GM19455 (cell line): Measurements from ENCODE around the gene TLR1.
A peak's percentile ranks its signal among the peaks of the same experiment; 100 is the strongest.

Experiments used
- ATAC-seq: cut with Tn5 transposase; IDR thresholded peaks from one replicate; pipeline ENCODE4 v1.9.1; 2021; ENCODE audit not compliant: unreplicated experiment

The TLR1 gene, protein sequence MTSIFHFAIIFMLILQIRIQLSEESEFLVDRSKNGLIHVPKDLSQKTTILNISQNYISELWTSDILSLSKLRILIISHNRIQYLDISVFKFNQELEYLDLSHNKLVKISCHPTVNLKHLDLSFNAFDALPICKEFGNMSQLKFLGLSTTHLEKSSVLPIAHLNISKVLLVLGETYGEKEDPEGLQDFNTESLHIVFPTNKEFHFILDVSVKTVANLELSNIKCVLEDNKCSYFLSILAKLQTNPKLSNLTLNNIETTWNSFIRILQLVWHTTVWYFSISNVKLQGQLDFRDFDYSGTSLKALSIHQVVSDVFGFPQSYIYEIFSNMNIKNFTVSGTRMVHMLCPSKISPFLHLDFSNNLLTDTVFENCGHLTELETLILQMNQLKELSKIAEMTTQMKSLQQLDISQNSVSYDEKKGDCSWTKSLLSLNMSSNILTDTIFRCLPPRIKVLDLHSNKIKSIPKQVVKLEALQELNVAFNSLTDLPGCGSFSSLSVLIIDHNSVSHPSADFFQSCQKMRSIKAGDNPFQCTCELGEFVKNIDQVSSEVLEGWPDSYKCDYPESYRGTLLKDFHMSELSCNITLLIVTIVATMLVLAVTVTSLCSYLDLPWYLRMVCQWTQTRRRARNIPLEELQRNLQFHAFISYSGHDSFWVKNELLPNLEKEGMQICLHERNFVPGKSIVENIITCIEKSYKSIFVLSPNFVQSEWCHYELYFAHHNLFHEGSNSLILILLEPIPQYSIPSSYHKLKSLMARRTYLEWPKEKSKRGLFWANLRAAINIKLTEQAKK

DNA sequence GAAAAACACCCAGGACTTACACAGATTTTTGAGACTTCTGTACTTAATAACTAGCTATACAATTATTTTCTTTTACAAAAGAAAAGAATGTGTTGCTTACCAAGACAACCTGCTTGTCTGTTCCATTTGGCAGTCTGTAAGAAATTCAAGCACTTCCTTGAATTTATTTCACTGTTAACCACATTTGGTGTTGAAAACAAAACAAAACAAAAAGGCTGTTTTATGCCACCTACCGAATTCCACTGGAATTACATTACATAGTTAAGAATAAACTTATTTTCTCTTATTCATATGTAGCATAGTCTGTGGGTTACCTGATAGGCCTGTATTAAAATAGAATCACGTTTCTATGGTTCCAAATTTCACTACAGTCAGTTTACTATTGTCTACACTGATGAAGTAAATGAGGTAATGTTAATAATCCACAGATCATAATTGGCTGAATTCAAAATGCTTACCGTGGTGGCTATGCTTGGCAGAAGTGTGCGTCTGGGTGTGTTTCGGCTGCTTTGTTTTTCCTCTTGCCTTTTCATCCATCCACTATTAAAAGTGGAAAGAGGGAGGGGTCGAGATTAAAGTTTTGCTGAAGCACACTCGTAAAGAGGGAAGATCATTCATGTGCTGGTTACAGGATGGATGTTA lies at the start of gene TLR1:
TSS of gene TLR1 (minus strand) at position 138 of the 642 bp plus-strand sequence. CDS start 5,960 bp downstream, outside the sequence.
- ATAC-seq = peak; percentile 27

DNA sequence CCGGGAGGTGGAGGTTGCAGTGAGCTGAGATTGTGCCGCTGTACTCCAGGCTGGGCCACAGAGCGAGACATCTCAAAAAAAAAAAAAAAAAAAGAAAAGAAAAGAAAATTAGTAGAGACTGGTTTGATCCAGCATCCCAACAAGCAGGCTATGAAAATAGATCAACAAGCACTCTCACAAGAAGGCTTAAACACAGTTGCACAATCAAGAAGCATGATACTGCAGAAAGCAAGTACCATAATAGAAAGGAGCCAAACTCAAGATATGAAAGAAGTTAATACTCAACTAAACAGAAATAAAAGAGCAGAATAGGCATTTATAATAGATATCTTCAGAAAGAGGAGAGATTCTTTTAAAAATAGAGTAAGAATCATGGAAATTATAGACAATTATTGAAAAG lies 41.4 kb upstream of the TLR1 start:
- no peak for ATAC-seq

DNA sequence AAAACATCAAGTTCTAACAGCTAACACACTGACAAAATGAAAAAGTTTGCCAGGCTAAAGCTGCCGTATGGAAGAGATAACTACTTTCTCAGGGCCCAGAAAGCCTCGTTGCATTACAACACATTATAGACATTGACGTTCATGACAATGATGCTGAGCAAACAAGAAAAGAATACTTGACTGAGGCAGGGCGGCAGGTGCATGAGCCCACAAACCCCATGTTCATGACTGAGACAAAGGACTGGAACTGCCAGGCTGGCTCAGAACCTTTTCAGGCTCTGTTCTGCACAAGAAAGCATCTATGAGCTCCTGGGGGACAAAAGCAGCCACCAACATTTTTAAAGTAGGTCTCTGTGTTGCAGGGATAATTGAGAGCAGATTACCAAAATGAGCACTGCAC lies 38.4 kb upstream of the TLR1 start:
- ATAC-seq = no peak

DNA sequence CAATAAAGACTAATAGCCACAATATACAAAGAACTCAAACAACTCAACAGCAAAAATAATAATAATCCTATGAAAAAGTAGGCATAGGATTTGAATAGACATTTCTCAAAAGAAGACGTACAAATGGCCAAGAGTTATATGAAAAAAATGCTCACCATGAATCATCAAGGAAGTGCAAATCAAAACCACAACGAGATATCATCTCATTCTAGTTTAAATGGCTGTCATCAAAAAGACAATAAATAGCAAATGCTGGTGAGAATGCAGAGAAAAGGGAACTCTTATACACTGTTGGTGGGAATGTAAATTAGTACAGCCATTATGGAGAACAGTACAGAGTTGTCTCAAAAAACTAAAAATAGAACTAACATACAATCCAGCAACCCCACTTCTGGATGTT lies 33.3 kb upstream of the TLR1 start:
- no peak for ATAC-seq

DNA sequence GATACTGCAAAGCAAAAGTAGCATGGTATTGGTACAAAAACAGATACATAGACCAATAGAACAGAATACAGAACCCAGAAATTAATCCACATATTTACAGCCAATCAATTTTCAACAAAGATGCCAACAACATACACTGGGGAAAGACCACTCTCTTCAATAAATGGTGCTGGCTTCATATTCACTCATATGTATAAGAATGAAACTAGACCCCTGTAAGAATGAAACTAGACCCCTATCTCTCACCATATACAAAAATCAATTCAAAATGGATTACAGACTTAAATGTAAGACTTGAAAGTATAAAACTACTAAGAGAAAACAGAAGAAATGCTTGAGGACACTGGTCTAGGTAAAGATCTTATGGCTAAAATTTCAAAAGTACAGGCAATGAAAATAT lies 32.7 kb upstream of the TLR1 start:
- ATAC-seq = no peak

DNA sequence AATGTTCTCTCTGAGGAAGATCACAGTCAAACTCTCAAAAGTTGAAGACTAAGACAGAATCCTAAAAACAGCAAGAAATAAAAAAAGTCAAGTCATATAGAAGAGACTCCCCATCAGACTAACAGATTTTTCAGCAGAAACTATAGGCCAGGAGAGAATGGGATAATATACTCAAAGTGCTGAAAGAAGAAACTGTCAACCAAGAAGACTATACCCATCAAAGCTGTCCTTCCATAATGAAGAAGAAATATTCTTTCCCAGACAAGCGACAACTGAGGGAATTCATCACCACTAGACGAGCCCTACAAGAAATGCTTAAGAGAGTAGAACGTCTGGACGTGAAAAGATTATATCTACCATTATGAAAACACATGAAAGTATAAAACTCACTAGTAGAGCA lies 30.0 kb upstream of the TLR1 start:
- no peak for ATAC-seq

DNA sequence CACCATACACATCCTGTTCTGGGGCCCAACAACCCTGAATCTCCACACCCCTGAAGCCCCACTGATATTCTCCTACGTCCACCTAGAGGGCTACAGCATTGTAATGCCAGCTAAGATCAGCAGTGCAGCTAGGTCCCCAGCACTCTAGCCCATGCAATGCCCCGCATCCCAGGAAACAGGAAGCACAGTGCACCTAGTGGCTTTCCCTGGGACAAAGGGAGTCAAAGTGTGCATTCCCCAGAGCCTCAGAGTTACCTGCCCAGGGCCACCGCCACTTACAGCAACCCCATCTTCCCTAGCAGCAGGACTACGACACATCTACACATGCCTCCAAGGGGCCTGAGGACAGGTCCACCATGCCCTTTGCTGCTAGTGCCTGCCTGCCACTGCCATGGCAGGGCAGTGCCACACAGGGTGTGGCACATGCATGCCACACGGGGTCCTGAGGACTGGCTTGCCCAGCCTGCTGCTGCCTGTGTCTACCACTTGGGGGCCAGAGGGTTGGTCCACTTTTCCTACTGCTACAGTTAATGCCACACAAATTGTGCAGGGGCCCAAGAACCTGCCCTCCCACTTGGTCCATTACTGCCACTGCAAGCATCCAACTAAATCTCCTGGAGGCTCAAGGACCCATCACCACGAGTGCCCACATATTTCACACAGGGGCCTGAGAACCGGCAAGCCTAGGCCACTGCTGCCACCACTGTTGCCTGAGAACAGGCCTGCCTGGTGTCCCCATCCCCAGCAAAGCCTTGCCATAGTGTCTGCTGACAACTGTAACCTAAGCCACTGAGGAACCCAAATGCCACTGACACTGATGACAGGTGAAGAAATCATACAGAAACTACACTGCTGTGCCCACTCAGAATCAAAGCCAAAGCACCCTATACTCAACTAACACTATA lies 28.3 kb upstream of the TLR1 start:
- no peak for ATAC-seq

DNA sequence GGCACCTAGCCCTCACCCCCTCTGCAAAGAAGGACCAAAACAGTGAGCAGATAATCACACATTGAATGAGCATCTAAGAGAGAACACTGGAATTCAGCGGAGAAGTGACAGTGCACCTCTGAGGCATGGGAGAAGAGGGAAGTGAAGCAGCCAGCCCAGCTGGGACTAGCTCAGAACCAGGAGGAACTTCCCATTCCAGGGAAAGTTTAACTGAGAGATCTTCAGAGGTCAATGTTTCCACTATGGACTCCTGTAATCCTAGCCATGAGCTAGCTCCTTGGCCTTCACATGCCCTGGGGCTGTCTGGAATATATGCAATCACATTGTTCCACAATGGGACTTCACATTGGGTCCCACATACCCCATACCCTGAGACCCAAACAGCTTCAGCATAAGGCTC lies 27.6 kb upstream of the TLR1 start:
- ATAC-seq = no peak

DNA sequence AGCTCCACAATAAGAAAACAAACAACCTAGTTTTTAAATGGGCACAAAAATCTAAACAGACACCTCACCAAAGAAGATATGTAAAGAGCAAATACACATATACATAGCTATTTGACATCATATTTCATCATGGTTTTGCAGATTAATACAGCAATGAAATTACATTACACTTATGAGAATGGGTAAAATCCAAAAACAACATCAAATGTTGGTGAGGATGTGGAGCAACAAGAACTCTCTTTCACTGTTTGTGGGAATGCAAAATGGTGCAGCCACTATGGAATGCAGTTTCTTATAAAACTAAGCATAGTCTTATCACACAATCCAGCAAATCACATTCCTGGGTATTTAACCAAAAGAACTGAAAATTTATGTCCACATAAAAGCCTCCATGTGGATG lies 27.1 kb upstream of the TLR1 start:
- ATAC-seq = no peak

DNA sequence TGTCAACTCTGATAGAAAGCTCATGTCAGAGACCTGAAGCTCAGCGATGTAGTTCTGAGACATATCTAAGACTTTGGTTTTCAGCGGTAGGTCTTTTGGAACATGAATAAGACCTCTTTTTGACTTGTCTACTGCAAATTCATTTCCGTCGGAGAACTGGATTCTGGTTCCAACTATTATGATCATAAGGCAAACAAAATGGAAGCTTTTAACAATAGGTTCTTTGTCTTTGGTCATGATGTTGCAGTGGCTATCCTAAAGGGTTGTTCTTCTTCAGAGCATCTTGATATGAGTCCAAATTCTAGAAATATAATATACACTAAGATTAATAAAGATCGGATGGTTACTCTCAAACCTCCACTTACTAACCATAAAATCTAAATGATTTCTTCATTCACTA lies 24.6 kb upstream of the TLR1 start:
- ATAC-seq = no peak

DNA sequence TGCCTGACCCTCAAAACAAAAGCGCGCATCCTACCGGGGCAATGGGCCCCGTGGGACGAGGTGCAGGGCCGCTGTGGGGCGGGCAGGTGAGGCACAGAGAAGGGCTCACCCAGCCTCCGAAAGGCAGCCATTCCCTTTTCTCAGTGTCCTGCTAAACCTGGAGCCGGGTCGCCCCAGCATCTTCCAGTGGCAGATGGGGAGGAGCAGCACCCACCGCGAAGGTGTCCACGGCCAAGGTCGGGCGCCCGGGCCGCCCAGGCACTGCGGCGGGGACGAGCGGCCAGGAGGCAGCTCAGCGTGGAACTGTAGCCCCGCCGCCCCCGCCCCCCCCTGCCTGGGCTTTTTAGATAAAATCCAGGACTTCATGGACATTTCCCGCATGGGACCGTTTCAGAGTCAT lies 19.2 kb upstream of the TLR1 start:
- ATAC-seq = no peak

DNA sequence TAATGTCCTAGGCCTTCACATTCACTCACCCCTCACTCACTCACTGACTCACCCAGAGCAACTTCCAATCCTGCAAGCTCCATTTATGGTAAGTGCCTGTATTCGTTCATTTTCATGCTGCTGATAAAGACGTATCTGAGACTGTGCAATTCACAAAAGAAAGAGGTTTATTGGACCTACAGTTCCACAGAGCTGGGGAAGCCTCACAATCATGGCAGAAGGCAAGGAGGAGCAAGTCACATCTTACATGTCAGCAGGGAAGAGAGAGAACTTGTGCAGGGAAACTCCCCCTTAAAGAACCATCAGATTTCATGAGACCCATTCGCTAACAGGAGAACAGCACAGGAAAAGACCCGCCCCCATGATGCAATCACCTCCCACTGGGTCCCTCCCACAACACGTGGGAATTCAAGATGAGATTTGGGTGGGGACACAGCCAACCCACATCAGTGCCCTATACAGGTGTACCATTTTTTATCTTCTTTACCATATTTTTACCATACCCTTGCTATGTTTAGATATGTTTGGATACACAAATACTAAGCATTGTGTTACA lies 18.2 kb upstream of the TLR1 start:
- ATAC-seq = no peak

DNA sequence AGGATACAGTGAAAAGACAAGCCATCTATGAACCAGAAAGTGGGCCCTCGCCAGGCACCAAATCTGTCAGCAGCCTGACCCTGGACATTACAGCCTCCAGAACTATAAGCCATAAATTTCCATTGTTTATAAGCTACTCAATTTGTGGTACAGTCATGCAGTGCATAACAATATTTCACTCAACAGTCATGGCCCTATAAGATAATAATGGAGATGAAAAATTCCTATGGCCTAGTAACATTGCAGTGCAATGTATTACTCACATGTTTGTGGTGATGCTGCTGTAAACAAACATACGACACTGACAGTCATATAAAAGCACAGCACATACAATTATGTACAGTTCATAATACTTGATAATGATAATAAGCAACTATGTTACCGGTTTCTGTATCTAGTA lies 17.1 kb upstream of the TLR1 start:
- no peak for ATAC-seq

DNA sequence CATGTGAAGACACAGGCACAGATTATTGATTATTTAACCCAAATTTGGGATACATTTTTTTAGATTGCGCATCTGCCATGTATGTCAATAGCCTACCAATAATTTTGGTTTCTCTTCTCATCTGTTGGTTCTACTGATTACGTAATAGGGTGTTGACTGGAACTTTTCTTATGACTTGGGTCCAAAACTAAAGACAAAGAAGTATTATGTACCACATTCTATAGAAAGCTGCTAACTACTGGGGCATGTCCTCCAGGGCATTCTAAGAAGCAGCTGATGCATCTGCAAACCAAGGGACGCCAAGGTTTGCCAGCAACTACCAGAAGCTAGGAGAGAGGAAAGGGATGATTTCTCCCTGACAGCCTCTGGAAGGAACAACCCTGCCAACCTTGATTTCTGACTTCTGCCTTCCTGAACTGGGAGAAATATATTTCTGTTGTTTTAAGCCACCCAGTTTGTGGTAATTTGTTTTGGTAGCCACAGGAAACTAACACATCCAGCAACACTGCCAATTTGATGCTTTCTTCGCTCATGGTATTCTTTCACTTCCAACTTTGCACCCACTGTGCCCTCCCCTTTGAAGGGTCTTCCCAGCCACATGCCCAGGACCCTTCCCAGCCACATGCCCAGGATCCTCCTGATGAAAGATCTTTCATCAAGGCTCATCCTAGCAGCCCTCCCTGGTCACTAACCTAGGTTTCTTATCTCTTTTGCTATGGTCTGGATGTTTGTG lies 15.9 kb upstream of the TLR1 start:
- no peak for ATAC-seq

DNA sequence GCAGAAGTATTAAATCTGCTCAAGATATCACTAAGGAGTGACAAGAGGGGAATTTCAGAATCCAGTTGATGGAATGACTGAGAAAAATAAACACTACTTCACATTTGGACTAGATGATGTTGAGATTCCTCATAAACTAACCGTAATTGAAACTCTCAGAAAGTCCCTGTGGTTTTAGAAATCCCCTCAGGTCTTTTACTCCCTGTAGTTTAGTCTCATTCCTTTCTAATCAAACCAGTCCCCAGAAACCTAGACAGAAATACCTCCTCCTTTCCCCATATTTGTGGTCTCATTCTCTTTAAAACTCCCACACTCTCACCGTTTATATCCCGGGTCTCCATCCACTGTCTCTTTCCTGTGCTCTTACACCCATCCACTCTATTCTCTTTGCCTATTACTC lies 15.0 kb upstream of the TLR1 start:
- no peak for ATAC-seq

DNA sequence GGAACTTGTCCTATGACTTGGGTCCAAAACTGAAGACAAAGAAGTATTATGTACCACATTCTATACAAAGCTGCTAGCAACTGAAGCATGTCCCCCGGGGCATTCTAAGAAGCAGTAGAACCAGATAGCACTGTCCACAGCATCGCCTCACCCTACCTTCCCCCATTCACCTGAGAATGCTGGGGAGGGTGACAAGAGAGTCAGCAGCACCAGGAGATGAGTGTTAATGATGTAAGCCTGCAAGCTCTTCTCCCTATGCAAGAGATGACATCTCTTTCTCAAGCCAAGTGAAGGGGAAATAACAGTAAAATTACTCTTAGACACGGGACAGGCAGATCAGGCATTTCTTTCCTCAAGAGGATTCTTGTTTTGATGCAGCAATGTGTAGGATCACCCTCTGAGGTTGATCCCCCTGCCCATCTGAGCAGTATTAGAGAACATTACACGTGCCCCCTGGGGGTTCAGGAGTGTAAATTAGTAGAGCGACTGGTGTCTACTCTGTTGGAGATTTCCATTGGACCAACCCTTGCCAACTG lies 13.9 kb upstream of the TLR1 start:
- no peak for ATAC-seq

DNA sequence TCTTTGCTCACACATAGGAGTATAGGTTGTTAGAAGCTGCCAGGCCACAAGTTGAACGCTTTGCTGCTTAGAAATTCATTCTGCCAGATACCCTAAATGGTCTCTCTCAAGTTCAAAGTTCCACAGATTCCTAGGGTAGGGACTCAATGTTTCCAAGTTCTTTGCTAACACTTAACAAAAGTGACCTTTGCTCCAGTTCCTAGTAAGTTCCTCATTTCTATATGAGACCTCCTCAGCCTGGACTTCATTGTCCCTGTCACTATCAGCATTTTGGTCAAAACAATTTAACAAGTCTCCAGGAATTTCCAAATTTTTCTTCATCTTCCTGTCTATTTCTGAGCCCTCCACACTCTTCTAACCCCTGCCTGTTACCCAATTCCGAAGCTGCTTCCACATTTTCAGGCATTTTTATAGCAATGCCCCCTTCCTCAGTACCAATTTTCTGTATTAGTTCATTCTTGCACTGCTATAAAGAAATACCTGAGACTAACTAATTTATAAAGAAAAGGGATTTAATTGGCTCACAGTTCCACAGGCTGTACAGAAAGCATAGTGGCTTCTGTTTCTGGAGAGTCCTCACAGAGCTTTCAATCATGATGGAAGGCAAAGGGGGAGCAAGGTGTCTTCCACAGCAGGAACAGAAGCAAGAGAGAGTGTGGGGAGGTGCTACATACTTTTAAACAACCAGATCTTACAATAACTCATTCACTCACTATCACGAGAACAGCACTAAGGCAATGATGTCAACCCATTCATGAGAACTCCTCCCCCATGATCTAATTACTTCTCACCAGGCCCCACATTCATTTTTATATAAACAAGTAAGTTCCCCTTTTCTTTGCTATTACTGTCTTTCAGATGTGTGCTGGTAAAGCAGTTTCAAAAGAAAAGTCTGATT lies 11.5 kb upstream of the TLR1 start:
- ATAC-seq = no peak

DNA sequence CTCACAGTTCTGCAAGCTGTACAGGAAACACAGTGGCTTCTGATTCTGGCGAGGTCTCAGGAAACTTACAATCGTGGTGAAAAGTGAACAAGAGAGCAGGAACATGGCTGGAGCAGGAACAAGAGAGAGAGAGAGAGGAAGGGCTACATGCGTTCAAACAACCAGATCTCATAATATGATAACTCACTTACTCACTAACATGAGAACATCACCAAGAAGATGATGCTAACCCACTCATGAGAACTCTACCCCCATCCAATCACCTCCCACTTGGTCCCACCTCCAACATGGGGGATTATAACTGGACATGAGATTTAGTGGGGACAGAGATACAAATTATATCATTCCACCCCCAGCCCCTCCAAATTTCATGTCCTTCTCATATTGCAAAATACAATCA lies 9.8 kb upstream of the TLR1 start:
- no peak for ATAC-seq

DNA sequence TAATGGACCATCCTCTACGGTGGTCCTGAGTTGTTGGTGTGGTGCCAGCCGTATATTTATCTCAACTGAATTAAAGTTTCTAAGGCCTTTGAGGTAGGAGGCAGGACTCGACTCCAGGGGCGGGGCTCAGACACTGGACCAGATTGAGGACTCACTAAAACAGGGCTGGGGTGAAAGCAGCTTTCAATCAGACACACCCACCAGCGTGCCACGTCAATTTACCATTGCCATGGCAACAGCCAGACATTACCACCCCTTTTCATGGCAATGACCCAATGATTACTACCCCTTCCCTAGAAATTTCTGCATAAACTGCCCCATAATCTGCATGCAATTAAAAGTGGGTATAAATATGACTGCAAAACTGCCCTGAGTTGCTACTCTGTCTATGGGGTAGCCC lies 6.7 kb upstream of the TLR1 start:
- ATAC-seq = no peak
